SK-N-SH treated with all-trans-retinoic acid at 6 μM for 48 hours (cell line): ENCODE results near the gene ZNF316.

Experiments
- ATAC-seq: fragments of 200-7000 bp; cut with Tn5 transposase; 3 replicates; pipeline ENCODE4 v1.9.1; 2020; ENCODE audit warnings: mild to moderate bottlenecking, moderate library complexity
- ARNTL ChIP-seq: fragments of 450-650 bp; formaldehyde crosslinking; IDR thresholded peaks from 2 replicates; pipeline ENCODE4 v1.5.0; 2020; ENCODE audit warnings: low read depth, mild to moderate bottlenecking, moderate library complexity, borderline replicate concordance
- BACH2 ChIP-seq: fragments of 250-450 bp; sonication (Bioruptor Pico); IDR thresholded peaks from 2 replicates; pipeline ENCODE4 v1.9.0; 2021; ENCODE audit warnings: mild to moderate bottlenecking, borderline replicate concordance
- CSDC2 ChIP-seq: fragments of 250-450 bp; sonication (Bioruptor Pico); IDR thresholded peaks from 2 replicates; pipeline ENCODE4 v1.5.0; 2020; ENCODE audit warnings: mild to moderate bottlenecking, moderate library complexity
- ESRRG ChIP-seq: fragments of 250-450 bp; sonication (Bioruptor Pico); IDR thresholded peaks from 2 replicates; pipeline ENCODE4 v1.6.1; 2021; ENCODE audit warnings: mild to moderate bottlenecking
- GLIS3 ChIP-seq: fragments of 250-450 bp; sonication (Bioruptor Pico); IDR thresholded peaks from 2 replicates; pipeline ENCODE4 v1.5.0; 2020; ENCODE audit warnings: mild to moderate bottlenecking, moderate library complexity
- ISL1 ChIP-seq: fragments of 250-450 bp; sonication (Bioruptor Pico); IDR thresholded peaks from 2 replicates; pipeline ENCODE4 v2.1.2; 2022; ENCODE audit warnings: mild to moderate bottlenecking, moderate library complexity
- OSR1 ChIP-seq: fragments of 250-450 bp; sonication (Bioruptor Pico); IDR thresholded peaks from 2 replicates; pipeline ENCODE4 v1.8.0; 2022; ENCODE audit warnings: moderate library complexity, mild to moderate bottlenecking, inconsistent platforms
- PPARA ChIP-seq: fragments of 250-450 bp; sonication (Bioruptor Pico); IDR thresholded peaks from 2 replicates; pipeline ENCODE4 v1.5.0; 2020; ENCODE audit warnings: mild to moderate bottlenecking, borderline replicate concordance
- RARB ChIP-seq: fragments of 250-450 bp; sonication (Bioruptor Pico); IDR thresholded peaks from 2 replicates; pipeline ENCODE4 v1.8.0; 2021; ENCODE audit warnings: mild to moderate bottlenecking, moderate library complexity
- SNAI2 ChIP-seq: fragments of 250-450 bp; sonication (Bioruptor Pico); IDR thresholded peaks from 2 replicates; pipeline ENCODE4 v1.5.0; 2020; ENCODE audit warnings: mild to moderate bottlenecking, moderate library complexity
- TOX ChIP-seq: fragments of 250-450 bp; sonication (Bioruptor Pico); IDR thresholded peaks from 2 replicates; pipeline ENCODE4 v1.8.0; 2021; ENCODE audit warnings: mild to moderate bottlenecking, moderate library complexity, borderline replicate concordance
- ZC3H10 ChIP-seq: fragments of 250-450 bp; sonication (Bioruptor Pico); IDR thresholded peaks from 2 replicates; pipeline ENCODE4 v1.5.1; 2021; ENCODE audit warnings: mild to moderate bottlenecking, moderate library complexity
- ZFP3 ChIP-seq: fragments of 250-450 bp; sonication (Bioruptor Pico); IDR thresholded peaks from 2 replicates; pipeline ENCODE4 v1.5.0; 2020; ENCODE audit warnings: mild to moderate bottlenecking, moderate library complexity
- ZFP30 ChIP-seq: fragments of 450-650 bp; formaldehyde crosslinking; IDR thresholded peaks from 2 replicates; pipeline ENCODE4 v1.5.0; 2022; ENCODE audit warnings: mild to moderate bottlenecking, moderate library complexity
- ZNF565 ChIP-seq: fragments of 450-650 bp; formaldehyde crosslinking; conservative IDR thresholded peaks from 2 replicates; pipeline ENCODE4 v1.5.0; 2020; ENCODE audit warnings: low read depth, mild to moderate bottlenecking, moderate library complexity
- ZNF70 ChIP-seq: fragments of 450-650 bp; formaldehyde crosslinking; IDR thresholded peaks from 2 replicates; pipeline ENCODE4 v1.5.0; 2020; ENCODE audit warnings: mild to moderate bottlenecking, moderate library complexity
- ZNF8 ChIP-seq: fragments of 450-650 bp; formaldehyde crosslinking; IDR thresholded peaks from 2 replicates; pipeline ENCODE4 v1.5.0; 2020; ENCODE audit warnings: mild to moderate bottlenecking, moderate library complexity
- TF ChIP-seq, protein P1 (sequence below): fragments of 250-450 bp; sonication (Bioruptor Pico); IDR thresholded peaks from 2 replicates; pipeline ENCODE4 v1.5.1; 2020; ENCODE audit warnings: low read depth, mild to moderate bottlenecking, moderate library complexity
- TF ChIP-seq, protein P2 (sequence below): fragments of 250-450 bp; sonication (Bioruptor Pico); IDR thresholded peaks from 2 replicates; pipeline ENCODE4 v1.5.1; 2021; ENCODE audit warnings: mild to moderate bottlenecking, moderate library complexity
- TF ChIP-seq, protein P3 (sequence below): fragments of 250-450 bp; sonication (Bioruptor Pico); IDR thresholded peaks from 2 replicates; pipeline ENCODE4 v1.5.0; 2020; ENCODE audit warnings: mild to moderate bottlenecking, moderate library complexity
- TF ChIP-seq, protein P4 (sequence below): fragments of 250-450 bp; sonication (Bioruptor Pico); IDR thresholded peaks from 2 replicates; pipeline ENCODE4 v1.8.0; 2021; ENCODE audit warnings: low read depth, mild to moderate bottlenecking, moderate library complexity, borderline replicate concordance
- TF ChIP-seq, protein P5 (sequence below): fragments of 250-450 bp; sonication (Bioruptor Pico); IDR thresholded peaks from 2 replicates; pipeline ENCODE4 v1.8.0; 2020; ENCODE audit warnings: mild to moderate bottlenecking, moderate library complexity, borderline replicate concordance

Gene ZNF316

DNA sequence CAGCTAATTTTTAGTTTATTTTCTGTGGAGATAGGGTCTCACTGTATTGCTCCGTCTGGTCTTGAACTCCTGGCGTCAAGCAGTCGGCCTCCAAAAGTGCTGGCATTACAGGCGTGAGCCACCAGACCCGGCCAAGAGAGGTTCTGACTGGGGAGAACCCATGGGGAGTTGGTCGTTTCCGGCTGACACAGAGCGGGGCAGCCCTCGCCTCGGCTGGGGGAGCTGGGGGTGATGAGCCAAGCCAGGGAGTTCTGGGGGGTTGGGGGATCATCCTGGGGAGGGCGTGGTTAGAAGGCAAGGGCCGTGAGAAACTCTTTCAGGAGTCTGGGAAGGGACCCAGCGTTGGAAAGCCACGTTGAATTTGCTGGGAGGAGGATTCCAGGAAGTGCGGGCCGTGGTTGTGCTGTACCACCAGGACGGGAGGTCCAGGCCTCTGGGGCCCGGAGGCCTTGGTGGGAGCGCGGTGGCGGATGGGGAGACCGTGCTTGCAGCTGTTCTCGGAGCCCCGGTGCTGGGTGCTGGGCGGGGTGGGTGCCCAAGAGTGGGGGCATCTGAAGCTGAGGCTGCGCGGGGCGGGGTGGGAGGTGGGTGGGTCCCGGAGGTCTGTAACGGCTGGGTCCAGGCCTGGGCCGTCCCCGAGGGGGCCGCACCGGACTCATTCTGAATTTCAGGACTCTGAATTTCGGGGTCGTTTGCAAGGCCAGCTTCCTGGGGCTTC is 30.1 kb upstream of the ZNF316 start:
- TF ChIP-seq PPARA, result no peak
- no peak for TF ChIP-seq RARB
- TF ChIP-seq, protein P1, sequence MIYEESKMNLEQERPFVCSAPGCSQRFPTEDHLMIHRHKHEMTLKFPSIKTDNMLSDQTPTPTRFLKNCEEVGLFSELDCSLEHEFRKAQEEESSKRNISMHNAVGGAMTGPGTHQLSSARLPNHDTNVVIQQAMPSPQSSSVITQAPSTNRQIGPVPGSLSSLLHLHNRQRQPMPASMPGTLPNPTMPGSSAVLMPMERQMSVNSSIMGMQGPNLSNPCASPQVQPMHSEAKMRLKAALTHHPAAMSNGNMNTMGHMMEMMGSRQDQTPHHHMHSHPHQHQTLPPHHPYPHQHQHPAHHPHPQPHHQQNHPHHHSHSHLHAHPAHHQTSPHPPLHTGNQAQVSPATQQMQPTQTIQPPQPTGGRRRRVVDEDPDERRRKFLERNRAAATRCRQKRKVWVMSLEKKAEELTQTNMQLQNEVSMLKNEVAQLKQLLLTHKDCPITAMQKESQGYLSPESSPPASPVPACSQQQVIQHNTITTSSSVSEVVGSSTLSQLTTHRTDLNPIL, result no peak
- TF ChIP-seq ZC3H10 (CRISPR knock-in tag), result no peak
- TF ChIP-seq SNAI2 (CRISPR knock-in tag), result no peak
- TF ChIP-seq ZFP3 (CRISPR knock-in tag), result no peak
- TF ChIP-seq ZNF565 (CRISPR knock-in tag), result no peak
- no peak for TF ChIP-seq CSDC2 (CRISPR knock-in tag)
- TF ChIP-seq, protein P2, sequence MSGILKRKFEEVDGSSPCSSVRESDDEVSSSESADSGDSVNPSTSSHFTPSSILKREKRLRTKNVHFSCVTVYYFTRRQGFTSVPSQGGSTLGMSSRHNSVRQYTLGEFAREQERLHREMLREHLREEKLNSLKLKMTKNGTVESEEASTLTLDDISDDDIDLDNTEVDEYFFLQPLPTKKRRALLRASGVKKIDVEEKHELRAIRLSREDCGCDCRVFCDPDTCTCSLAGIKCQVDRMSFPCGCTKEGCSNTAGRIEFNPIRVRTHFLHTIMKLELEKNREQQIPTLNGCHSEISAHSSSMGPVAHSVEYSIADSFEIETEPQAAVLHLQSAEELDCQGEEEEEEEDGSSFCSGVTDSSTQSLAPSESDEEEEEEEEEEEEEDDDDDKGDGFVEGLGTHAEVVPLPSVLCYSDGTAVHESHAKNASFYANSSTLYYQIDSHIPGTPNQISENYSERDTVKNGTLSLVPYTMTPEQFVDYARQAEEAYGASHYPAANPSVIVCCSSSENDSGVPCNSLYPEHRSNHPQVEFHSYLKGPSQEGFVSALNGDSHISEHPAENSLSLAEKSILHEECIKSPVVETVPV, result no peak
- no peak for TF ChIP-seq OSR1 (CRISPR knock-in tag)
- no peak for TF ChIP-seq ISL1 (CRISPR knock-in tag)
- no peak for TF ChIP-seq ESRRG
- TF ChIP-seq, protein P3, sequence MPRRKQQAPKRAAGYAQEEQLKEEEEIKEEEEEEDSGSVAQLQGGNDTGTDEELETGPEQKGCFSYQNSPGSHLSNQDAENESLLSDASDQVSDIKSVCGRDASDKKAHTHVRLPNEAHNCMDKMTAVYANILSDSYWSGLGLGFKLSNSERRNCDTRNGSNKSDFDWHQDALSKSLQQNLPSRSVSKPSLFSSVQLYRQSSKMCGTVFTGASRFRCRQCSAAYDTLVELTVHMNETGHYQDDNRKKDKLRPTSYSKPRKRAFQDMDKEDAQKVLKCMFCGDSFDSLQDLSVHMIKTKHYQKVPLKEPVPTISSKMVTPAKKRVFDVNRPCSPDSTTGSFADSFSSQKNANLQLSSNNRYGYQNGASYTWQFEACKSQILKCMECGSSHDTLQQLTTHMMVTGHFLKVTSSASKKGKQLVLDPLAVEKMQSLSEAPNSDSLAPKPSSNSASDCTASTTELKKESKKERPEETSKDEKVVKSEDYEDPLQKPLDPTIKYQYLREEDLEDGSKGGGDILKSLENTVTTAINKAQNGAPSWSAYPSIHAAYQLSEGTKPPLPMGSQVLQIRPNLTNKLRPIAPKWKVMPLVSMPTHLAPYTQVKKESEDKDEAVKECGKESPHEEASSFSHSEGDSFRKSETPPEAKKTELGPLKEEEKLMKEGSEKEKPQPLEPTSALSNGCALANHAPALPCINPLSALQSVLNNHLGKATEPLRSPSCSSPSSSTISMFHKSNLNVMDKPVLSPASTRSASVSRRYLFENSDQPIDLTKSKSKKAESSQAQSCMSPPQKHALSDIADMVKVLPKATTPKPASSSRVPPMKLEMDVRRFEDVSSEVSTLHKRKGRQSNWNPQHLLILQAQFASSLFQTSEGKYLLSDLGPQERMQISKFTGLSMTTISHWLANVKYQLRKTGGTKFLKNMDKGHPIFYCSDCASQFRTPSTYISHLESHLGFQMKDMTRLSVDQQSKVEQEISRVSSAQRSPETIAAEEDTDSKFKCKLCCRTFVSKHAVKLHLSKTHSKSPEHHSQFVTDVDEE, result no peak
- no peak for TF ChIP-seq ARNTL (CRISPR knock-in tag)
- TF ChIP-seq, protein P4, sequence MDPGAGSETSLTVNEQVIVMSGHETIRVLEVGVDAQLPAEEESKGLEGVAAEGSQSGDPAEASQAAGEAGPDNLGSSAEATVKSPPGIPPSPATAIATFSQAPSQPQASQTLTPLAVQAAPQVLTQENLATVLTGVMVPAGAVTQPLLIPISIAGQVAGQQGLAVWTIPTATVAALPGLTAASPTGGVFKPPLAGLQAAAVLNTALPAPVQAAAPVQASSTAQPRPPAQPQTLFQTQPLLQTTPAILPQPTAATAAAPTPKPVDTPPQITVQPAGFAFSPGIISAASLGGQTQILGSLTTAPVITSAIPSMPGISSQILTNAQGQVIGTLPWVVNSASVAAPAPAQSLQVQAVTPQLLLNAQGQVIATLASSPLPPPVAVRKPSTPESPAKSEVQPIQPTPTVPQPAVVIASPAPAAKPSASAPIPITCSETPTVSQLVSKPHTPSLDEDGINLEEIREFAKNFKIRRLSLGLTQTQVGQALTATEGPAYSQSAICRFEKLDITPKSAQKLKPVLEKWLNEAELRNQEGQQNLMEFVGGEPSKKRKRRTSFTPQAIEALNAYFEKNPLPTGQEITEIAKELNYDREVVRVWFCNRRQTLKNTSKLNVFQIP (CRISPR knock-in tag), result no peak
- TF ChIP-seq TOX (CRISPR knock-in tag), result no peak
- TF ChIP-seq BACH2 (CRISPR knock-in tag), result no peak
- no peak for TF ChIP-seq GLIS3 (CRISPR knock-in tag)
- TF ChIP-seq ZFP30 (CRISPR knock-in tag), result no peak
- TF ChIP-seq ZNF8, result no peak
- TF ChIP-seq, all 23 proteins: peak for 0
- no peak for ATAC-seq

DNA sequence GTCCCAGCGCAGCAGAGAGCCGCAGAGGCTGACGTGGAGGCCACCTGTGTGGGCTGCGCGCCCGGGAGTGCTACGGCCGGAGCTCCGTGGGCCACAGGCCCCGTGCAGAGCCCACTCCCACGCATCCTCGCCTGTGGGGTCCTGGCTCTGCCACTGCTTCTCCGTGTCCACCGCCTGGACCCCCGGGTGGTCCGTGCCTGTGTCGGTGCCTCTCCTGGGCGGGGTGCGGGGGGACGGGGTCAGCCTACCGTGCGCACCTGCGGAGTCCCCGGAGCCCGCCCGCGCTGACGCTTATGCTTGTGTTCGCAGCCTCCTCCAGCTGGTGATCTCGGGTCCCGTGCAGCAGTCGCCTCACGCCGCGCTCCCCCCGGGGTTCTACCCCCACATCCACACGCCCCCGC is 29.5 kb upstream of the ZNF316 start:
- TF ChIP-seq, protein P3, result no peak
- no peak for TF ChIP-seq GLIS3 (CRISPR knock-in tag)
- TF ChIP-seq ZC3H10 (CRISPR knock-in tag), result no peak
- no peak for TF ChIP-seq TOX (CRISPR knock-in tag)
- no peak for TF ChIP-seq PPARA
- TF ChIP-seq ISL1 (CRISPR knock-in tag), result no peak
- no peak for TF ChIP-seq ZFP30 (CRISPR knock-in tag)
- TF ChIP-seq, protein P5, sequence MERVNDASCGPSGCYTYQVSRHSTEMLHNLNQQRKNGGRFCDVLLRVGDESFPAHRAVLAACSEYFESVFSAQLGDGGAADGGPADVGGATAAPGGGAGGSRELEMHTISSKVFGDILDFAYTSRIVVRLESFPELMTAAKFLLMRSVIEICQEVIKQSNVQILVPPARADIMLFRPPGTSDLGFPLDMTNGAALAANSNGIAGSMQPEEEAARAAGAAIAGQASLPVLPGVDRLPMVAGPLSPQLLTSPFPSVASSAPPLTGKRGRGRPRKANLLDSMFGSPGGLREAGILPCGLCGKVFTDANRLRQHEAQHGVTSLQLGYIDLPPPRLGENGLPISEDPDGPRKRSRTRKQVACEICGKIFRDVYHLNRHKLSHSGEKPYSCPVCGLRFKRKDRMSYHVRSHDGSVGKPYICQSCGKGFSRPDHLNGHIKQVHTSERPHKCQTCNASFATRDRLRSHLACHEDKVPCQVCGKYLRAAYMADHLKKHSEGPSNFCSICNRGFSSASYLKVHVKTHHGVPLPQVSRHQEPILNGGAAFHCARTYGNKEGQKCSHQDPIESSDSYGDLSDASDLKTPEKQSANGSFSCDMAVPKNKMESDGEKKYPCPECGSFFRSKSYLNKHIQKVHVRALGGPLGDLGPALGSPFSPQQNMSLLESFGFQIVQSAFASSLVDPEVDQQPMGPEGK (CRISPR knock-in tag), result no peak
- no peak for TF ChIP-seq RARB
- TF ChIP-seq, protein P1, result no peak
- TF ChIP-seq ZNF70 (CRISPR knock-in tag), result no peak
- TF ChIP-seq ARNTL (CRISPR knock-in tag), result no peak
- TF ChIP-seq, protein P2, result no peak
- no peak for TF ChIP-seq SNAI2 (CRISPR knock-in tag)
- TF ChIP-seq ZFP3 (CRISPR knock-in tag), result no peak

More for the DNA sequence above, 29.5 kb upstream of the ZNF316 start:
- no peak for ATAC-seq
